Activated CD4-positive, alpha-beta T cell treated with anti-CD3 and anti-CD28 coated beads, Interleukin-2, amount 10 ng/mL, durations not matched to agents 24 days and 14 days (primary cell): ENCODE measurements around the gene LRRC38. TPM values are rescaled to one million over a fixed set of nuclear protein-coding genes. Genes with fewer than 3 reads are reported as not detected.
A peak's percentile ranks its signal among the peaks of the same experiment; 100 is the strongest.

Experiments
- DNase-seq: peaks from one replicate; pipeline ENCODE4 v3.0.0; 2022
- H3K27ac Mint-ChIP-seq: one replicate; pipeline ENCODE4 v1.8.0; 2022; ENCODE audit warnings: mild to moderate bottlenecking, mixed read lengths
- H3K27me3 Mint-ChIP-seq: one replicate; pipeline ENCODE4 v1.8.0; 2022; ENCODE audit warnings: mixed read lengths
- H3K36me3 Mint-ChIP-seq: one replicate; pipeline ENCODE4 v1.8.0; 2022; ENCODE audit warnings: low read depth, mild to moderate bottlenecking, mixed read lengths
- H3K4me1 Mint-ChIP-seq: one replicate; pipeline ENCODE4 v1.8.0; 2021; ENCODE audit warnings: mixed read lengths
- H3K4me3 Mint-ChIP-seq: one replicate; pipeline ENCODE4 v1.8.0; 2022; ENCODE audit warnings: mild to moderate bottlenecking, moderate library complexity, mixed read lengths
- H3K9me3 Mint-ChIP-seq: one replicate; pipeline ENCODE4 v1.8.0; 2021; ENCODE audit warnings: mixed read lengths
- intact Hi-C: fragments of 100-400 bp; cut with micrococcal nuclease; formaldehyde crosslinking; loops from one replicate; pipeline ENCODE4 v1.15.1; 2023
- total RNA-seq: library from RNA; stranded (reverse); gene quantifications from 2 replicates; pipeline ENCODE4 v1.2.3, GENCODE V29; 2022

Gene LRRC38
- total RNA-seq, 1 donor from 2014 or later: not detected

GRCh38 chr1:13540866-13541265, 27.1 kb upstream of the LRRC38 start:
- Mint-ChIP-seq H3K9me3 (no peaks in the 10 kb centered on the region), H3K4me3 (no peak overlapping the region), H3K4me1 (no peaks in the 10 kb centered on the region), H3K36me3 (no peaks in the 10 kb centered on the region), H3K27ac (no peak overlapping the region), H3K27me3 (no peaks in the 10 kb centered on the region)
- intact Hi-C loops: no loop called here
- no peak for DNase-seq

GRCh38 chr1:13539683-13540082, 25.9 kb upstream of the LRRC38 start:
- no peaks in the 10 kb centered on the region for H3K9me3 Mint-ChIP-seq
- no peak overlapping the region for H3K27ac Mint-ChIP-seq

GRCh38 chr1:13538832-13539231, 25.0 kb upstream of the LRRC38 start:
- DNase-seq: no peak
- Mint-ChIP-seq H3K36me3 (no peaks in the 10 kb centered on the region), H3K9me3 (no peaks in the 10 kb centered on the region)

More at GRCh38 chr1:13539683-13540082, 25.9 kb upstream of the LRRC38 start:
- DNase-seq: no peak
- no peaks in the 10 kb centered on the region for H3K36me3 Mint-ChIP-seq
- no peak overlapping the region for H3K4me3 Mint-ChIP-seq
- no peaks in the 10 kb centered on the region for H3K27me3 Mint-ChIP-seq
- no peaks in the 10 kb centered on the region for H3K4me1 Mint-ChIP-seq
- intact Hi-C loops: no loop called here

GRCh38 chr1:13536571-13536970, 22.8 kb upstream of the LRRC38 start:
- Mint-ChIP-seq H3K4me3 (no peak overlapping the region), H3K36me3 (no peaks in the 10 kb centered on the region), H3K4me1 (no peaks in the 10 kb centered on the region), H3K27ac (no peak overlapping the region), H3K9me3 (no peaks in the 10 kb centered on the region), H3K27me3 (no peaks in the 10 kb centered on the region)
- DNase-seq: no peak
- intact Hi-C loops: no loop called here

More at GRCh38 chr1:13538832-13539231, 25.0 kb upstream of the LRRC38 start:
- no peaks in the 10 kb centered on the region for H3K27me3 Mint-ChIP-seq
- H3K27ac Mint-ChIP-seq: no peak overlapping the region
- no peaks in the 10 kb centered on the region for H3K4me1 Mint-ChIP-seq
- H3K4me3 Mint-ChIP-seq: no peak overlapping the region
- intact Hi-C loops: no loop called here

GRCh38 chr1:13535227-13535626, 21.4 kb upstream of the LRRC38 start:
- H3K9me3 Mint-ChIP-seq: no peaks in the 10 kb centered on the region
- no peaks in the 10 kb centered on the region for H3K4me1 Mint-ChIP-seq
- no peaks in the 10 kb centered on the region for H3K27me3 Mint-ChIP-seq
- no peak overlapping the region for H3K27ac Mint-ChIP-seq
- intact Hi-C loops: no loop called here
- H3K4me3 Mint-ChIP-seq: no peak overlapping the region
- H3K36me3 Mint-ChIP-seq: no peaks in the 10 kb centered on the region
- no peak for DNase-seq

- intact Hi-C loops: no loop called here
- no peaks in the 10 kb centered on the region for H3K36me3 Mint-ChIP-seq
- H3K4me1 Mint-ChIP-seq: no peaks in the 10 kb centered on the region
- no peaks in the 10 kb centered on the region for H3K9me3 Mint-ChIP-seq
- no peak for DNase-seq
- no peak overlapping the region for H3K27ac Mint-ChIP-seq
- no peak overlapping the region for H3K4me3 Mint-ChIP-seq
- H3K27me3 Mint-ChIP-seq: no peaks in the 10 kb centered on the region
Measured at GRCh38 chr1:13528320-13528719, 14.5 kb upstream of the LRRC38 start.

- no peaks in the 10 kb centered on the region for H3K4me1 Mint-ChIP-seq
- H3K9me3 Mint-ChIP-seq: peaks cover 5% of the 10 kb centered on the region
- intact Hi-C loops: no loop called here
- DNase-seq: no peak
- H3K4me3 Mint-ChIP-seq: no peak overlapping the region
- H3K27ac Mint-ChIP-seq: no peak overlapping the region
- H3K27me3 Mint-ChIP-seq: no peaks in the 10 kb centered on the region
- H3K36me3 Mint-ChIP-seq: no peaks in the 10 kb centered on the region
Measured at GRCh38 chr1:13523780-13524477, 10.1 kb upstream of the LRRC38 start.

GRCh38 chr1:13520985-13521384, 7.2 kb upstream of the LRRC38 start:
- Mint-ChIP-seq H3K27ac (no peak overlapping the region), H3K9me3 (peaks cover 5% of the 10 kb centered on the region), H3K27me3 (peaks cover 4% of the 10 kb centered on the region), H3K36me3 (no peaks in the 10 kb centered on the region), H3K4me3 (no peak overlapping the region), H3K4me1 (no peaks in the 10 kb centered on the region)
- no peak for DNase-seq
- intact Hi-C loops: no loop called here

GRCh38 chr1:13517193-13517812, 3.5 kb upstream of the LRRC38 start:
- no peaks in the 10 kb centered on the region for H3K4me1 Mint-ChIP-seq
- peaks cover 5% of the 10 kb centered on the region for H3K9me3 Mint-ChIP-seq
- intact Hi-C loops: no loop called here
- peak; percentile 60 for DNase-seq
- no peak overlapping the region for H3K27ac Mint-ChIP-seq
- H3K27me3 Mint-ChIP-seq: peaks cover 23% of the 10 kb centered on the region
- no peaks in the 10 kb centered on the region for H3K36me3 Mint-ChIP-seq
- H3K4me3 Mint-ChIP-seq: no peak overlapping the region

GRCh38 chr1:13516606-13517005, 2.8 kb upstream of the LRRC38 start:
- Mint-ChIP-seq H3K4me3 (no peak overlapping the region), H3K27ac (no peak overlapping the region)

GRCh38 chr1:13514821-13515220, 1.0 kb upstream of the LRRC38 start:
- H3K4me1 Mint-ChIP-seq: no peaks in the 10 kb centered on the region
- DNase-seq: no peak
- no peak overlapping the region for H3K27ac Mint-ChIP-seq
- no peaks in the 10 kb centered on the region for H3K36me3 Mint-ChIP-seq
- H3K27me3 Mint-ChIP-seq: peaks cover 28% of the 10 kb centered on the region
- intact Hi-C loops: no loop called here
- H3K9me3 Mint-ChIP-seq: peaks cover 5% of the 10 kb centered on the region
- no peak overlapping the region for H3K4me3 Mint-ChIP-seq

More at GRCh38 chr1:13516606-13517005, 2.8 kb upstream of the LRRC38 start:
- Mint-ChIP-seq H3K9me3 (peaks cover 5% of the 10 kb centered on the region), H3K27me3 (peaks cover 26% of the 10 kb centered on the region), H3K36me3 (no peaks in the 10 kb centered on the region), H3K4me1 (no peaks in the 10 kb centered on the region)
- DNase-seq: no peak
- intact Hi-C loops: no loop called here

- peaks cover 28% of the 10 kb centered on the region for H3K27me3 Mint-ChIP-seq
- H3K4me1 Mint-ChIP-seq: no peaks in the 10 kb centered on the region
- no peak overlapping the region for H3K4me3 Mint-ChIP-seq
- intact Hi-C loops: no loop called here
- H3K9me3 Mint-ChIP-seq: no peaks in the 10 kb centered on the region
- H3K36me3 Mint-ChIP-seq: no peaks in the 10 kb centered on the region
- no peak for DNase-seq
- H3K27ac Mint-ChIP-seq: no peak overlapping the region
Measured at GRCh38 chr1:13513063-13513894, 524 bp downstream of the LRRC38 start.

GRCh38 chr1:13512472-13512871, 1.3 kb downstream of the LRRC38 start:
- Mint-ChIP-seq H3K27me3 (peaks cover 28% of the 10 kb centered on the region), H3K4me3 (no peak overlapping the region), H3K27ac (no peak overlapping the region), H3K4me1 (no peaks in the 10 kb centered on the region), H3K9me3 (no peaks in the 10 kb centered on the region), H3K36me3 (no peaks in the 10 kb centered on the region)
- intact Hi-C loops: no loop called here
- DNase-seq: no peak

- H3K4me3 Mint-ChIP-seq: no peak overlapping the region
- DNase-seq: no peak
- intact Hi-C loops: no loop called here
- H3K27me3 Mint-ChIP-seq: peaks cover 19% of the 10 kb centered on the region
- no peaks in the 10 kb centered on the region for H3K9me3 Mint-ChIP-seq
- no peak overlapping the region for H3K27ac Mint-ChIP-seq
- H3K4me1 Mint-ChIP-seq: no peaks in the 10 kb centered on the region
- H3K36me3 Mint-ChIP-seq: no peaks in the 10 kb centered on the region
Measured at GRCh38 chr1:13510499-13510898, 3.3 kb downstream of the LRRC38 start.
